Measurements from ENCODE around the gene ITGAD.
A peak's percentile ranks its signal among the peaks of the same experiment; 100 is the strongest.

Gene ITGAD

GRCh38 chr16:31413381-31413780, 20.2 kb downstream of the ITGAD start:
- no peak overlapping the region for H3K9ac ChIP-seq (ENCODE audit: low read length)
- no peaks in the 10 kb centered on the region for H3K79me2 ChIP-seq (ENCODE audit: control insufficient read depth, insufficient read depth, low read length, poor library complexity)
- H3K18ac ChIP-seq (ENCODE audit: low read length), result no peak overlapping the region
- no peak overlapping the region for H4K8ac ChIP-seq (ENCODE audit: low read depth, low read length)
- H4K12ac ChIP-seq (ENCODE audit: low read depth, low read length), result no peak overlapping the region
- H3K14ac ChIP-seq (ENCODE audit: low read length), result no peak overlapping the region
- H3K27ac ChIP-seq (ENCODE audit: low read depth, low read length), result no peak overlapping the region
- no peak overlapping the region for H3K4ac ChIP-seq (ENCODE audit: low read depth, low read length)
- no peak overlapping the region for H2BK12ac ChIP-seq (ENCODE audit: low read length)
- H2AK5ac ChIP-seq (ENCODE audit: low read length), result no peak overlapping the region
- no peaks in the 10 kb centered on the region for H3K79me1 ChIP-seq (ENCODE audit: low read length)
- no peak overlapping the region for H4K91ac ChIP-seq (ENCODE audit: low read depth, low read length)
- H3K23ac ChIP-seq (ENCODE audit: low read length), result no peak overlapping the region
- no peak overlapping the region for H2BK120ac ChIP-seq (ENCODE audit: insufficient read depth, low read length, poor library complexity)
- H2AFZ ChIP-seq (ENCODE audit: insufficient read depth, low read length, poor library complexity), result no peak overlapping the region
- peaks cover 18% of the 10 kb centered on the region for H3K9me3 ChIP-seq (ENCODE audit: insufficient read depth, low read depth, low read length)
- no peak overlapping the region for H2BK5ac ChIP-seq (ENCODE audit: low read depth, low read length, poor library complexity)
- H3K27me3 ChIP-seq (ENCODE audit: insufficient read depth, low read length), result no peaks in the 10 kb centered on the region
- no peaks in the 10 kb centered on the region for H3K36me3 ChIP-seq (ENCODE audit: control insufficient read depth in 1 of 2, insufficient read depth in 2 of 2, low read length in 2 of 2)
- no peak overlapping the region for H3K4me2 ChIP-seq (ENCODE audit: low read length)
- WGBS (ENCODE audit: extremely low coverage, insufficient coverage, insufficient read length), result no CpG with 5 or more reads among the region's 5 CpGs
- H3K4me1 ChIP-seq (ENCODE audit: control insufficient read depth in 1 of 2, insufficient read depth in 2 of 2, low read length in 2 of 2), result no peaks in the 10 kb centered on the region
- DNase-seq, result no peak
- no peak overlapping the region for H3K4me3 ChIP-seq (ENCODE audit: low read depth, low read length)

GRCh38 chr16:31413943-31414342, 20.8 kb downstream of the ITGAD start:
- no CpG with 5 or more reads among the region's 4 CpGs for WGBS (ENCODE audit: extremely low coverage, insufficient coverage, insufficient read length)
- H3K79me2 ChIP-seq (ENCODE audit: control insufficient read depth, insufficient read depth, low read length, poor library complexity), result no peaks in the 10 kb centered on the region
- no peak overlapping the region for H2BK5ac ChIP-seq (ENCODE audit: low read depth, low read length, poor library complexity)
- peaks cover 18% of the 10 kb centered on the region for H3K9me3 ChIP-seq (ENCODE audit: insufficient read depth, low read depth, low read length)
- H3K4me2 ChIP-seq (ENCODE audit: low read length), result no peak overlapping the region
- no peak overlapping the region for H2AK5ac ChIP-seq (ENCODE audit: low read length)
- no peak overlapping the region for H4K8ac ChIP-seq (ENCODE audit: low read depth, low read length)
- H2AFZ ChIP-seq (ENCODE audit: insufficient read depth, low read length, poor library complexity), result no peak overlapping the region
- no peak for DNase-seq
- H2BK12ac ChIP-seq (ENCODE audit: low read length), result no peak overlapping the region
- no peak overlapping the region for H4K12ac ChIP-seq (ENCODE audit: low read depth, low read length)
- H3K18ac ChIP-seq (ENCODE audit: low read length), result no peak overlapping the region
- no peak overlapping the region for H3K4me3 ChIP-seq (ENCODE audit: low read depth, low read length)
- H3K27ac ChIP-seq (ENCODE audit: low read depth, low read length), result no peak overlapping the region
- no peak overlapping the region for H3K9ac ChIP-seq (ENCODE audit: low read length)
- no peaks in the 10 kb centered on the region for H3K79me1 ChIP-seq (ENCODE audit: low read length)
- H3K27me3 ChIP-seq (ENCODE audit: insufficient read depth, low read length), result no peaks in the 10 kb centered on the region
- H3K14ac ChIP-seq (ENCODE audit: low read length), result no peak overlapping the region
- H3K4ac ChIP-seq (ENCODE audit: low read depth, low read length), result no peak overlapping the region
- H3K23ac ChIP-seq (ENCODE audit: low read length), result no peak overlapping the region
- no peak overlapping the region for H2BK120ac ChIP-seq (ENCODE audit: insufficient read depth, low read length, poor library complexity)
- no peaks in the 10 kb centered on the region for H3K36me3 ChIP-seq (ENCODE audit: control insufficient read depth in 1 of 2, insufficient read depth in 2 of 2, low read length in 2 of 2)
- no peak overlapping the region for H4K91ac ChIP-seq (ENCODE audit: low read depth, low read length)
- no peaks in the 10 kb centered on the region for H3K4me1 ChIP-seq (ENCODE audit: control insufficient read depth in 1 of 2, insufficient read depth in 2 of 2, low read length in 2 of 2)

GRCh38 chr16:31414706-31415105, 21.6 kb downstream of the ITGAD start:
- Histone ChIP-seq H4K12ac (ENCODE audit: low read depth, low read length) (no peak overlapping the region), H2BK12ac (ENCODE audit: low read length) (no peak overlapping the region), H3K9me3 (ENCODE audit: insufficient read depth, low read depth, low read length) (peaks cover 18% of the 10 kb centered on the region), H3K4ac (ENCODE audit: low read depth, low read length) (no peak overlapping the region), H2BK120ac (ENCODE audit: insufficient read depth, low read length, poor library complexity) (no peak overlapping the region), H3K4me1 (ENCODE audit: control insufficient read depth in 1 of 2, insufficient read depth in 2 of 2, low read length in 2 of 2) (no peaks in the 10 kb centered on the region), H3K27me3 (ENCODE audit: insufficient read depth, low read length) (no peaks in the 10 kb centered on the region), H2BK5ac (ENCODE audit: low read depth, low read length, poor library complexity) (no peak overlapping the region), H3K79me1 (ENCODE audit: low read length) (no peaks in the 10 kb centered on the region), H2AFZ (ENCODE audit: insufficient read depth, low read length, poor library complexity) (no peak overlapping the region), H4K91ac (ENCODE audit: low read depth, low read length) (no peak overlapping the region), H3K36me3 (ENCODE audit: control insufficient read depth in 1 of 2, insufficient read depth in 2 of 2, low read length in 2 of 2) (no peaks in the 10 kb centered on the region), H3K27ac (ENCODE audit: low read depth, low read length) (no peak overlapping the region), H4K8ac (ENCODE audit: low read depth, low read length) (no peak overlapping the region), H3K18ac (ENCODE audit: low read length) (no peak overlapping the region), H2AK5ac (ENCODE audit: low read length) (no peak overlapping the region), H3K23ac (ENCODE audit: low read length) (no peak overlapping the region), H3K4me2 (ENCODE audit: low read length) (no peak overlapping the region), H3K79me2 (ENCODE audit: control insufficient read depth, insufficient read depth, low read length, poor library complexity) (no peaks in the 10 kb centered on the region), H3K4me3 (ENCODE audit: low read depth, low read length) (no peak overlapping the region), H3K14ac (ENCODE audit: low read length) (no peak overlapping the region), H3K9ac (ENCODE audit: low read length) (no peak overlapping the region)
- DNase-seq, result no peak
- WGBS (ENCODE audit: extremely low coverage, insufficient coverage, insufficient read length), result no CpG with 5 or more reads among the region's 4 CpGs

GRCh38 chr16:31416371-31416770, 23.2 kb downstream of the ITGAD start:
- no peak overlapping the region for H3K18ac ChIP-seq (ENCODE audit: low read length)
- no peak overlapping the region for H2BK12ac ChIP-seq (ENCODE audit: low read length)
- H2BK5ac ChIP-seq (ENCODE audit: low read depth, low read length, poor library complexity), result no peak overlapping the region
- no peak overlapping the region for H4K8ac ChIP-seq (ENCODE audit: low read depth, low read length)
- peaks cover 16% of the 10 kb centered on the region for H3K9me3 ChIP-seq (ENCODE audit: insufficient read depth, low read depth, low read length)
- no peak overlapping the region for H2AK5ac ChIP-seq (ENCODE audit: low read length)
- H3K4ac ChIP-seq (ENCODE audit: low read depth, low read length), result no peak overlapping the region
- no peak overlapping the region for H2AFZ ChIP-seq (ENCODE audit: insufficient read depth, low read length, poor library complexity)
- peak overlapping the region; percentile 35 for H4K12ac ChIP-seq (ENCODE audit: low read depth, low read length)
- no peak overlapping the region for H3K4me3 ChIP-seq (ENCODE audit: low read depth, low read length)
- no peaks in the 10 kb centered on the region for H3K36me3 ChIP-seq (ENCODE audit: control insufficient read depth in 1 of 2, insufficient read depth in 2 of 2, low read length in 2 of 2)
- H3K14ac ChIP-seq (ENCODE audit: low read length), result no peak overlapping the region
- no peak overlapping the region for H3K4me2 ChIP-seq (ENCODE audit: low read length)
- H2BK120ac ChIP-seq (ENCODE audit: insufficient read depth, low read length, poor library complexity), result no peak overlapping the region
- H3K27ac ChIP-seq (ENCODE audit: low read depth, low read length), result no peak overlapping the region
- H3K4me1 ChIP-seq (ENCODE audit: control insufficient read depth in 1 of 2, insufficient read depth in 2 of 2, low read length in 2 of 2), result no peaks in the 10 kb centered on the region
- no peak overlapping the region for H3K9ac ChIP-seq (ENCODE audit: low read length)
- H3K23ac ChIP-seq (ENCODE audit: low read length), result no peak overlapping the region
- WGBS (ENCODE audit: extremely low coverage, insufficient coverage, insufficient read length), result no CpG with 5 or more reads among the region's 11 CpGs
- H3K27me3 ChIP-seq (ENCODE audit: insufficient read depth, low read length), result no peaks in the 10 kb centered on the region
- H4K91ac ChIP-seq (ENCODE audit: low read depth, low read length), result no peak overlapping the region
- H3K79me1 ChIP-seq (ENCODE audit: low read length), result no peaks in the 10 kb centered on the region
- no peaks in the 10 kb centered on the region for H3K79me2 ChIP-seq (ENCODE audit: control insufficient read depth, insufficient read depth, low read length, poor library complexity)
- DNase-seq, result no peak
